ENCODE measurements around the gene DAZAP1.

The DAZAP1 gene

GRCh38 chr19:1455336-1456120, 48.1 kb downstream of the DAZAP1 start:
- in situ Hi-C loops (cut with HindIII; ENCODE audit: low sequenced_read_pairs): no loop called here

- in situ Hi-C loops (cut with HindIII; ENCODE audit: low sequenced_read_pairs): no loop called here
Measured at GRCh38 chr19:1456121-1456900, 48.9 kb downstream of the DAZAP1 start.

DNA sequence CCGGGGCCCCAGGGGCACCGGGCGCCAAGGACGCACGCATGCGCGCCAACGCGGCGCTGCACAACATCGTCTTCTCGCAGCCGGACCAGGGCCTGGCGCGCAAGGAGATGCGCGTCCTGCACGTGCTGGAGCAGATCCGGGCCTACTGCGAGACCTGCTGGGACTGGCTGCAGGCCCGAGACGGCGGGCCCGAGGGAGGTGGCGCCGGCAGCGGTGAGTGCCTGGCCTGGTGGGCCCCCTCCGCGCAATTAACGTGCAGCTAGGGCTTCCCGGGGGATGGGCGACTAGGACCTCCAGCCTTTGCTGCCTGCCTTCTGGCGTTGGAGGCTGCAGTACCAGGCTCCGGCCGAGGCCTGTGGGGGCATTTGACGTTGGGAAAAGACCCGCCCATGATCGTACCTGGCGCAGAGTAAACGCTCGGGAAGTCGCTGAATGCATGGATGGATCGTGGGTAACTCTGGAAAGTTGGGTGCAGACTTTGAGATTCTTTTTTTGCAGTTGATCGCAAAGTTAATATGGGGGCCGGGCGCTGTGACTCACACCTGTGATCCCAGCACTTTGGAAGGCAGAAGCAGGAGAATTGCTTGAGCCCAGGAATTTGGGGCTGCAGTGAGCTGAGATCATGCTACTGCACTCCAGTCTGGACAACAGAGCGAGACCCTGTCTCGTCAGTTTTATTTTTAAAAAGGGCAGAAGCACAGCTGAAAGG, 49.8 kb downstream of the DAZAP1 start:
- in situ Hi-C loops (cut with HindIII; ENCODE audit: low sequenced_read_pairs): no loop called here

DNA sequence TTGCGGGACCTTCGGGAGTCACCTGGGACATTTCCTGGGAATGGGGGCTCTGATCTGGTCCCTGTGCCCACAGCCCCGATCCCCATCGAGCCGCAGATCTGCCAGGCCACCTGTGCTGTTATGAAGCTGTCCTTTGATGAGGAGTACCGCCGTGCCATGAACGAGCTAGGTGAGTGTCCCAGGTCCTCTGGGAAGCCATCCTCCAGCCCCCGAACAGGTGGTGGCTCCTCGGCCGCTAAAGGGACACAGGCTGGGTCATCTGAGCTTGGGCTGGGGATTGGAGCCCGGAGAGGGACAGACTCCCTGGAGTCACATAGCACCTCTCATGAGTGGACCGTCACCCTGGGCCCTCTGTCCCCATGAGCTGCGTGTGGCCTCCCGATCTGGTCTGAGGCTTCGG, 50.5 kb downstream of the DAZAP1 start:
- in situ Hi-C loops (cut with HindIII; ENCODE audit: low sequenced_read_pairs): no loop called here

- in situ Hi-C loops (cut with HindIII; ENCODE audit: low sequenced_read_pairs): no loop called here
Measured at GRCh38 chr19:1459479-1459878, 52.1 kb downstream of the DAZAP1 start.

DNA sequence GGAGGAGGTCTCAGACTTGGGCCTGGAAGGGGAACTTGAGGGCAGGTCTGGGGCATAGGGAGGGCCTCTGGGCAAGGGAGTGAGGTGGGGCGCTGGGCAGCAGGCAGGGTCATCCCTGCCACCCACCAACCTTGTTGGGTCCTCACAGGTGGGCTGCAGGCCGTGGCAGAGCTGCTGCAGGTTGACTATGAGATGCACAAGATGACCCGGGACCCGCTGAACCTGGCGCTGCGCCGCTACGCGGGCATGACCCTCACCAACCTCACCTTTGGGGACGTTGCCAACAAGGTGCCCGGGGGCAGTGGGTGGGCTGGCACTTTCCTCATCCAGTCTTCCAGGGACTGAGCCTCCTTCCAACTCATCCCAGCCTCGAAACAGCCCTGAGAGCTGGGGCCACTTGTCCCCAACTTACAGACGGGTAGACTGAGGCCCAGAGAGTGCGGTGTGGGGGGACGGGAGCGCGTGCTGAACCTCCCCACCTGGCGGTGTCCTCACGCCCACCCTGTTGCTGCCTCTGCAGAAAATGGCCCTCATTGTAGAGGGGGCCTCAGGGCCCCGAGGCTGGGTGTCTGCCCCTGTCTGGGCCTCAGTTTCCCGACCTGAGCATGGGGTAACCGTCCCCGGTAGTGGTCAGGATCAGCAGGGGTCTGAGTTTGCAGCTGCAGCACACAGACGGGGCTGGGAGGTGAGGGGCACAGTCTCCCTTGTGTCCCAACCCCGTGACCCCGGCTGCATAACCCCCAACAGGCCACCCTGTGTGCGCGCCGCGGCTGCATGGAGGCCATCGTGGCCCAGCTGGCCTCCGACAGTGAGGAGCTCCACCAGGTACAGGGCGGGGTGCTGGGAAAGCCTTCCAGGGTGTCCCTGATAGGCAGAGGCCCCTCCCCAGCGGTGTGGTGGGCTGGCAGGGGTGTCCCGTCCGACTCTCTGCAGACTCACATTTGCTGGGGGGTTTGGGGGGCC, 52.9 kb downstream of the DAZAP1 start:
- in situ Hi-C loops (cut with HindIII; ENCODE audit: low sequenced_read_pairs): no loop called here

- in situ Hi-C loops (cut with HindIII; ENCODE audit: low sequenced_read_pairs): no loop called here
Measured at GRCh38 chr19:1461862-1462261, 54.5 kb downstream of the DAZAP1 start.

DNA sequence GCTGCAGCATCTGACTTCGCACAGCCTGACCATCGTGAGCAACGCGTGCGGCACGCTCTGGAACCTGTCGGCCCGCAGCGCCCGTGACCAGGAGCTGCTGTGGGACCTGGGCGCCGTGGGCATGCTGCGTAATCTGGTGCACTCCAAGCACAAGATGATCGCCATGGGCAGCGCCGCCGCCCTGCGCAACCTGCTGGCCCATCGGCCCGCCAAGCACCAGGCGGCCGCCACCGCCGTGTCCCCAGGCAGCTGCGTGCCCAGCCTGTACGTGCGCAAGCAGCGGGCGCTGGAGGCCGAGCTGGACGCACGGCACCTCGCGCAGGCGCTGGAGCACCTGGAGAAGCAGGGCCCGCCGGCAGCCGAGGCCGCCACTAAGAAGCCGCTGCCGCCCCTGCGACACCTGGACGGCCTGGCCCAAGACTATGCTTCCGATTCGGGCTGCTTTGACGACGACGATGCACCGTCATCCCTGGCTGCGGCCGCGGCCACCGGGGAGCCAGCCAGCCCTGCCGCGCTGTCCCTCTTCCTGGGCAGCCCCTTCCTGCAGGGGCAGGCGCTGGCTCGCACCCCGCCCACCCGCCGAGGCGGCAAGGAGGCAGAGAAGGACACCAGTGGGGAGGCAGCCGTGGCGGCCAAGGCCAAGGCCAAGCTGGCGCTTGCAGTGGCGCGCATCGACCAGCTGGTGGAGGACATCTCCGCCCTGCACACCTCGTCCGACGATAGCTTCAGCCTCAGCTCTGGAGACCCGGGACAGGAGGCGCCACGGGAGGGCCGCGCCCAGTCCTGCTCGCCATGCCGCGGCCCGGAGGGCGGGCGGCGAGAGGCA, 58.0 kb downstream of the DAZAP1 start:
- in situ Hi-C loops (cut with HindIII; ENCODE audit: low sequenced_read_pairs): no loop called here

GRCh38 chr19:1466018-1466460, 58.7 kb downstream of the DAZAP1 start:
- in situ Hi-C loops (cut with HindIII; ENCODE audit: low sequenced_read_pairs): no loop called here

DNA sequence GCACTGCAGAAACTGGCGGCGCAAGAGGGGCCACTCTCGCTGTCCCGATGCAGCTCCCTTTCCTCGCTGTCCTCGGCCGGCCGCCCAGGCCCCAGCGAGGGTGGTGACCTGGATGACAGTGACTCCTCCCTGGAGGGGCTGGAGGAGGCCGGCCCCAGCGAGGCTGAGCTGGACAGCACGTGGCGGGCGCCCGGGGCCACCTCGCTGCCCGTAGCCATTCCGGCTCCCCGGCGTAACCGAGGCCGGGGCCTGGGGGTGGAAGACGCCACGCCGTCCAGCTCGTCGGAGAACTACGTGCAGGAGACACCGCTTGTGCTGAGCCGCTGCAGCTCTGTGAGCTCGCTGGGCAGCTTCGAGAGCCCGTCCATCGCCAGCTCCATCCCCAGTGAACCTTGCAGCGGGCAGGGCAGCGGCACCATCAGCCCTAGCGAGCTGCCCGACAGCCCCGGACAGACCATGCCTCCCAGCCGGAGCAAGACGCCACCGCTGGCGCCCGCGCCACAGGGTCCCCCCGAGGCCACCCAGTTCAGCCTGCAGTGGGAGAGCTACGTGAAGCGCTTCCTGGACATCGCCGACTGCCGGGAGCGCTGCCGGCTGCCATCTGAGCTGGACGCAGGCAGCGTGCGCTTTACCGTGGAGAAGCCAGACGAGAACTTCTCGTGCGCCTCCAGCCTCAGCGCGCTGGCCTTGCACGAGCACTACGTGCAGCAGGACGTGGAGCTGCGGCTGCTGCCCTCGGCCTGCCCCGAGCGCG, 59.3 kb downstream of the DAZAP1 start:
- in situ Hi-C loops (cut with HindIII; ENCODE audit: low sequenced_read_pairs): no loop called here

DNA sequence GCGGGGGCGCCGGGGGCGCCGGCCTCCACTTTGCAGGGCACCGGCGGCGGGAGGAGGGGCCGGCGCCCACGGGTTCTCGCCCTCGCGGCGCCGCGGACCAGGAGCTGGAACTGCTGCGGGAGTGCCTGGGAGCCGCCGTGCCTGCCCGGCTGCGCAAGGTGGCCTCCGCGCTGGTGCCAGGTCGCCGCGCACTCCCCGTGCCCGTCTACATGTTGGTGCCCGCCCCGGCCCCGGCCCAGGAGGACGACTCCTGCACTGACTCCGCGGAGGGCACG, 59.8 kb downstream of the DAZAP1 start:
- in situ Hi-C loops (cut with HindIII; ENCODE audit: low sequenced_read_pairs): no loop called here

DNA sequence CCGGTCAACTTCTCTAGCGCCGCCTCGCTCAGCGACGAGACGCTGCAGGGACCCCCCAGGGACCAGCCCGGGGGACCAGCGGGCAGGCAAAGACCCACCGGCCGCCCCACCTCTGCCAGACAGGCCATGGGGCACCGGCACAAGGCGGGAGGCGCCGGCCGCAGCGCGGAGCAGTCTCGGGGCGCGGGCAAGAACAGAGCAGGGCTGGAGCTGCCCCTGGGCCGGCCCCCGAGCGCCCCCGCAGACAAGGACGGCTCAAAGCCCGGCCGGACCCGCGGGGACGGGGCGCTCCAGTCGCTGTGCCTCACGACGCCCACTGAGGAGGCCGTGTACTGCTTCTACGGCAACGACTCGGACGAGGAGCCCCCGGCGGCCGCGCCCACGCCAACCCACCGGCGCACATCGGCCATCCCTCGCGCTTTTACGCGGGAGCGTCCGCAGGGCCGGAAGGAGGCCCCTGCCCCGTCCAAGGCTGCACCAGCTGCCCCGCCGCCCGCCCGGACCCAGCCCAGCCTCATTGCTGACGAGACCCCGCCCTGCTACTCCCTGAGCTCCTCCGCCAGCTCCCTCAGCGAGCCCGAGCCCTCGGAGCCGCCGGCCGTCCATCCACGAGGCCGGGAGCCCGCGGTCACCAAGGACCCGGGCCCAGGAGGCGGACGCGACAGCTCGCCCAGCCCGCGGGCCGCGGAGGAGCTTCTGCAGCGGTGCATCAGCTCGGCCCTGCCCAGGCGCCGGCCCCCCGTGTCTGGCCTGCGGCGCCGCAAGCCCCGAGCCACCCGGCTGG, 60.3 kb downstream of the DAZAP1 start:
- in situ Hi-C loops (cut with HindIII; ENCODE audit: low sequenced_read_pairs): no loop called here

- in situ Hi-C loops (cut with HindIII; ENCODE audit: low sequenced_read_pairs): no loop called here
Measured at GRCh38 chr19:1468274-1468820, 61.0 kb downstream of the DAZAP1 start.

- in situ Hi-C loops (cut with HindIII; ENCODE audit: low sequenced_read_pairs): no loop called here
Measured at GRCh38 chr19:1468821-1469254, 61.5 kb downstream of the DAZAP1 start.

- in situ Hi-C loops (cut with HindIII; ENCODE audit: low sequenced_read_pairs): no loop called here
Measured at GRCh38 chr19:1469255-1470054, 62.1 kb downstream of the DAZAP1 start.

DNA sequence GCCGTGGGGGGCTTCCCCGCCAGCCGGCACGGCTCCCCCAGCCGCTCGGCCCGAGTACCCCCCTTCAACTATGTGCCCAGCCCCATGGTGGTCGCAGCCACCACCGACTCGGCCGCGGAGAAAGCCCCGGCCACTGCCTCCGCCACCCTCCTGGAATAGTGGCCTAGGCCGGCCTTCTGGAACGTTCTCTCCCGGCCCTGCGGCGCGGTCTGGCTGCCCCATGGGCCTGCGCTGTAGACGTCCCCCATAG, 62.6 kb downstream of the DAZAP1 start:
- in situ Hi-C loops (cut with HindIII; ENCODE audit: low sequenced_read_pairs): no loop called here

GRCh38 chr19:1470305-1471009, 63.1 kb downstream of the DAZAP1 start:
- in situ Hi-C loops (cut with HindIII; ENCODE audit: low sequenced_read_pairs): no loop called here
